NCI-H69 (cell line): Measurements from ENCODE around the gene PELI1.

Experiments used
- DNase-seq: peaks from one replicate; lab custom pipeline; 2025; lab: John Stamatoyannopoulos, UW

PELI1 gene

GRCh38 chr2:64144057-64145013 is at the start of gene PELI1:
Gene PELI1 (minus strand): TSS chr2:64144420. CDS start chr2:64108310, 36,110 bp downstream.
- DNase-seq, result peak; percentile 97

GRCh38 chr2:64193491-64193890 is 49.3 kb upstream of the PELI1 start:
- no peak for DNase-seq

GRCh38 chr2:64192664-64193105 is 48.5 kb upstream of the PELI1 start:
- DNase-seq, result no peak

GRCh38 chr2:64192125-64192479 is 47.9 kb upstream of the PELI1 start:
- DNase-seq, result no peak

- DNase-seq, result no peak
These were observed 45.4 kb upstream of the PELI1 start for GRCh38 chr2:64189586-64189985.

GRCh38 chr2:64189167-64189566 is 44.9 kb upstream of the PELI1 start:
- DNase-seq, result no peak

- no peak for DNase-seq
These were observed 42.7 kb upstream of the PELI1 start for GRCh38 chr2:64186699-64187605.

- DNase-seq, result peak; percentile 6
These were observed 35.5 kb upstream of the PELI1 start for GRCh38 chr2:64179582-64180321.

- DNase-seq, result no peak
These were observed 33.1 kb upstream of the PELI1 start for GRCh38 chr2:64177315-64177714.

GRCh38 chr2:64175419-64176197 is 31.4 kb upstream of the PELI1 start:
- no peak for DNase-seq

GRCh38 chr2:64173156-64174135 is 29.2 kb upstream of the PELI1 start:
- peak; percentile 29 for DNase-seq

- DNase-seq, result no peak
These were observed 24.5 kb upstream of the PELI1 start for GRCh38 chr2:64168756-64169155.

GRCh38 chr2:64168201-64168600 is 24.0 kb upstream of the PELI1 start:
- no peak for DNase-seq

GRCh38 chr2:64166637-64167420 is 22.6 kb upstream of the PELI1 start:
- DNase-seq, result no peak

GRCh38 chr2:64166212-64166611 is 22.0 kb upstream of the PELI1 start:
- no peak for DNase-seq

GRCh38 chr2:64165706-64166105 is 21.5 kb upstream of the PELI1 start:
- no peak for DNase-seq

- no peak for DNase-seq
These were observed 20.4 kb upstream of the PELI1 start for GRCh38 chr2:64164629-64165028.

GRCh38 chr2:64162516-64162915 is 18.3 kb upstream of the PELI1 start:
- no peak for DNase-seq

GRCh38 chr2:64157792-64158191 is 13.6 kb upstream of the PELI1 start:
- no peak for DNase-seq
